Measurements from ENCODE around the gene NPTN.

NPTN gene

DNA sequence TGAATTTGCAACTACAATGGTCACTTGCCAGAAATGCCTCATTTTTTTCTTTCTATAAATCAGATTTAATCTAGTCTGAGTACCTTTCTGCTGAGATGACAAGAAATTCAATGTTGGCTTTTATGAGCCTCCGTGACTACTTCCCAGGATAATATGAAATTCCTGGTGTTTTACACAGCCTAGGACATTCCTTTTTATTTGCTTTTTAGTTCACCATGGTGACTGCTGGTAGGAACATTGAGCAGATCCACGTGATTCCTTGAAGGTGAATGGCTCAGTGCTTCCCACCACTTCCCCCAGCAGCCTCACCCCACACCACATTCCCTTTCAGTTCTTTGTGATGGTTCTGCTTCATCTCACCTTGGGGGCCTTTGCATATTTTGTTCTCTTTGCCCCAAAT is 4.3 kb upstream of the NPTN start:
- no peak overlapping the region for H3K4me3 ChIP-seq (ENCODE audit: low read length)
- DNase-seq (ENCODE audit: low read depth, low spot score) = no peak

DNA sequence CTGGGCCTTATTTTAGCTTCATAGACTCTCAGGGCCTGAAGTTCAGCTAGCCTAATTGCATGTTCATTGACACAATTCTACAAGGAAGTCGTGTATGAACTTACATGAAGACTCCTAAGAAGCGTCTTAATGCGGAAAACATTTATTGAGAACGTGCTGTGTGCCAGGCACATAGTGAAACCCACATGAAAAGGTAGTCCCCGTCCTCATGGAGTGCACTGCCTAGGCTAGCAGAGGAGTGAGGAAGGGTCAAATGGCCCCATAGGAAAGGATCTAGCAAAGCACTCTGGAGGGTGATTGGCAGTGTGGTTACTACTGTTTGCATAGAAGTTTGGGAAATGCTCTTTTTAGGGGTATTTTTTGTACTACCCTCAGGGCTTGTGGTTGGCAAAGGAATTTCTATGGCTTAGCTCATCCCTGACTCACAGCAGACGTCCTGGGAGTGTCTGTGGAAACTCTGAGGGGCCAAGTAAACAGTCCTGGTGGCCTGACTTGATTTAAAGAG is 854 bp upstream of the NPTN start:
- H3K4me3 ChIP-seq (ENCODE audit: low read length) = peak overlapping the region; percentile 66
- DNase-seq (ENCODE audit: low read depth, low spot score) = no peak

DNA sequence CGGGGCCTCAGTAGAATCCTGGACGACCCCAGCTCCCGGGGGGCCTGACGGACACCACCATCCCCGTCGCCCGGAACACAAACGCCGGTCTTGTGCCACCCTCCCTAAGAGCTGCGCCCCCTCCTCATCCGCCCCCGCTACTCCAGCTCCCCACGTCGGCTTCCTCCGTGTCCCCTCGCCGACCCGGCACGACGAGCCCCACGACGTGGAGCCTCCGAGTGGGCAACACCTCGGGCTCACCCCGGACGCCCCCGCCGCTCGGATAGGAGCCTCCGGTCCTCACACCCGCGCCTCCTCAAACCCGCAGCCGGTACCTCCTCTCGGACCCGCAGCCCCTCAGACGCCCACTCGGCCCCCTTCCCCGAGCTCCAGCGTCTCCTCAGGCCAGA is 525 bp downstream of the NPTN start:
- H3K4me3 ChIP-seq (ENCODE audit: low read length) = peak overlapping the region; percentile 66
- no peak for DNase-seq (ENCODE audit: low read depth, low spot score)

DNA sequence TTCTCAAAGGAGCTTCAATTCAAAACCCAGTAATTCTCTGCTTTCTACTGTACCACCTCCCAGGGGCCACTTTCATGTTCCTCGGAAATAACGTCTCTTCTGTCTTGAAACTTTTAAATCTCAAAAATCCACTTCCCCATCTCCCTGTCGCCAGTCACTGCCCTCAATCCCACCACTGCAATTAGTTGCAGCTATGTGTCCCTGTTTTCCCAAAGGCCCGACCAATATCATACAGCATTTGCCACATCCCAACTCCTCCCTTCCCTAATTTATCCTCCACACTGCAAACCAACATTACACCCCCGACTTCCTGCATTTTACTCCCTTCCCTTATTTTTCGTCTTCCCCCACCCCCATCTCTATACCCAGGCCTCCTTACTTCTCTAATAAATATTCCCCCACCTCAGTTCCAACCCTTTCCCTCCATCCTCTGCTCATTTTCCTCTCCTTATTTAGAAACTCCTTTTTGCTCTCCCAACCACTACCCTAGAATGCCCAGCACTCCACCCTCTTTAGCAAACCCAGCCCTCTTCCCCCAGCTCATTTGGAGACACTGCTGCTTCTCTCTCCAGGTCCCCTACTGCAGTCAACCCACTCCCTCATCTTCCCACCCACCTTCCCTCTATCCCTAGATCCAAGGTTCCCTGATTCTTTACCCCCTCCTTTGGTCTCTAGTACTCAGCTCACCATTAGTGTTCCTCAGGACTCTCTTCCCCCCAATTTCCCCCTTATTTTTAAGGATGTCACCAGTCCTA is 1.1 kb downstream of the NPTN start:
- peak overlapping the region; percentile 66 for H3K4me3 ChIP-seq (ENCODE audit: low read length)
- DNase-seq (ENCODE audit: low read depth, low spot score) = no peak

DNA sequence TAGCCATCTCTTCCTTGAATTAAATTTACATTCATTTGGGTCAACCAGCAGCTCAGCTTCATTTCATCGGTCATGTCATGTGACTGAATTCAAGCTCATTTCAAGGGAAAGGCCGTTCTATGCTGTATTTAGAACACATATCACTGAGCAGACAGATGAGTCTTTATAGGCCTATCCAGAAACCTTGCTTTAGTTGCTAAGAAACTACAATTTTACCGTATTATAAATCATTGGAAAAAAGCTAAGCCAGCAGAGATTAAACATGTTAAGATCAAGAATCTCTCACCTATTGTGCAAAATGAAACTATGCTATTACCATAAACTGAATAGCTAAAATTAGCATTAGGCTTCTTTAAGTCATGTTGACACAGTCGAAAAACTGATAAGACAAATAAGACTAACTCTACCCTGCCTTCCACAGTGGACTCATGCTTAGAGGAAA is 2.2 kb downstream of the NPTN start:
- H3K4me3 ChIP-seq (ENCODE audit: low read length) = no peak overlapping the region
- no peak for DNase-seq (ENCODE audit: low read depth, low spot score)

DNA sequence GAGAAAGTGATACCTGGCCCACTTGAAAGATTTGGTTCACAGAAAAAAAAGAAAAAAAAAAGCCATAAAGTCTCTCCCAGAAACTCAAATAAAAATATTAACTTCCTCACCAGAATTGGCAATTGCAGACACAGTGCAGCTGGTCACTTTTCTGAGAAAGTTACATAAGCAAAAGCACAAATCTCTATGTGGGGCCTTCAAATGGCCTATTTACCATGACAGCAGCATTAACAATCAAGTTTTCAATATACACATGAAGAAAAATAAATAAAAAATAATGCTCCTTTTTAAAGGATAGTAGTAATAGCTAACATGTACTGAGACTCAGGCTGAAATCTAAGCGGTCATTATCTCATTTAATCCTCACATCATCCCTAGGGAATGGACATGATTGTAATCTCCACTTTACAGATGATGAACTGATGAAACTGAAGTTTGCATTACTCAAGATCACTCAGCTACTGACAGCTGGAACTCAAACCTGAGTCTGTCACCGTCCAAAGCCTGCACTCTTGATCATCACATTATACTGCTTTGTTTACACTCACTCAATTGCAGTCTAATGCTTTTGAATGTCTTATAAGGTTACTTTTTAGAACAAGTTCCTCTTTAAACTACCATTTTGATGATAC is 3.3 kb downstream of the NPTN start:
- no peak for DNase-seq (ENCODE audit: low read depth, low spot score)
- no peak overlapping the region for H3K4me3 ChIP-seq (ENCODE audit: low read length)

DNA sequence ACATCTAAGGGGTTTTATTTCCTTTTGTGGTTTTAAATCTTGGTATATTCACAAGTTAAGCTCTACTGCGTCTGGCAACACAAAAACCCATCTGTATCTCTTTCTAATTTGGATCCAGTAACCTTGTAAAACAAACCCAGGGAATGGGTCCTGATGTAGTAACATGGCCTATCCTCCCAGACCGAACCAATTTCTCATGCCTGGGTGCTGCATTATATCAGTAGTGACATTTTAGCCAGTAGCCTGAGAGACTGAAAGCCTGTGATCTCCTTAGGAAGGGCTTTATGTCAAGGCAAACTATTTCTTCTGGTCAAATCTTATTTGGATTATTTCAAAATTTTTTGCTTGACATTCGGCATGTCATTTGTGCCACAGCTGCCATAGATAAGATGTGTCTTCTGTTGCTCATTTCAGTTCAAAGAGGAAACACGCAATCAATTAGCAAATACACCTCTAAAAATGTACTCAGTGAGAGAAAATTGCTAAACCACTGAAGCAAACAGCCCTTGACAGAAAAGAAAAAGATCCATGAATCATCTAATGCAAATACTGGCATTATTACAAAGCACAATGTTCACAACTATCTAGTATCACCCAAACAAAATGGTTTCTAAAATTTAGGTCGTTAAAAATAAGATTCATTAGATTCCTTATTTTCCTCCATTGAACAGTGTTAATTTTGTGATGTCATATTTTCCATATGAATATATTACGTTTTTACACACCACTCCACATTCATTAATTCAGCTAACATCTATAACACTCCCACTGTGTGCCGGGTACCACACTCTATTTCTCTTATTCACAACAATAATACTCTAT is 4.0 kb downstream of the NPTN start:
- H3K4me3 ChIP-seq (ENCODE audit: low read length) = no peak overlapping the region

DNA sequence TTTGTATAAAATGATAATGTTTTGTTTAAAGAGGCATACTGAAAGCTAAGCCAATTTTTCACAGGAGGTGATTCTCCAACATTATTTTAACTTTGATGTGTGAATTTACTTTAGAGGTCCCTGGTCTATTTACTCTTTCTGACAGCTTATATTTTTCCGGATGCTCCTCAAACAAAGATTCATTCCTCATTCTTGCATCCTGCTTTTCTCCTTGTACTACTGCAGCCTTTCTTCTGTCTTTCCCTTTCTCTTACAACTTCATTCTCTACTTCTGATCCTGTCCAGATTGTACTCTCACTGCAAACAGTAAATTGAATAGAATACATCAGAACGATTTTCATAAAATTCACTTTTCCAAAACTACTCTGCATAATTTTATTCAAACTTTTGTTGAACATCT is 5.1 kb downstream of the NPTN start:
- no peak overlapping the region for H3K4me3 ChIP-seq (ENCODE audit: low read length)
- DNase-seq (ENCODE audit: low read depth, low spot score) = no peak

More for the DNA sequence above, 4.0 kb downstream of the NPTN start:
- no peak for DNase-seq (ENCODE audit: low read depth, low spot score)

DNA sequence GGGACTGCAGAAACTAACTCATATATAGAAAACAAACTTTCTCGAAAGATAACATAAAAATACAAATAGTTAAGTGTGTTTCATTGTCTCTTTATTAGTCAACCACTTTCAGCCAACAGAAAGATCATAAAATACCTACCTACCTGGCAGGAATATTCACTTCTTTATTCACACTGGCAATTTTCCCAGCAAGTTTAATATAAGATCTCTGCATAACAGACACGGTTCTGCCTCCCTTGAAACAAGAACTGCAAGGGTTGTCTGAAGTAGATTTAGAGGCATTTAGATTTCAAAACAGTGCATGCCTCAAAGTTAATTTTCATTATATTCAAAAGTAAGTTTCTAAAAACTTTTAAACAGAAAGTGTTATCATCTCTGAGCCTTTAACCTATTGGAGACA is 7.1 kb downstream of the NPTN start:
- DNase-seq (ENCODE audit: low read depth, low spot score) = no peak
- no peak overlapping the region for H3K4me3 ChIP-seq (ENCODE audit: low read length)

DNA sequence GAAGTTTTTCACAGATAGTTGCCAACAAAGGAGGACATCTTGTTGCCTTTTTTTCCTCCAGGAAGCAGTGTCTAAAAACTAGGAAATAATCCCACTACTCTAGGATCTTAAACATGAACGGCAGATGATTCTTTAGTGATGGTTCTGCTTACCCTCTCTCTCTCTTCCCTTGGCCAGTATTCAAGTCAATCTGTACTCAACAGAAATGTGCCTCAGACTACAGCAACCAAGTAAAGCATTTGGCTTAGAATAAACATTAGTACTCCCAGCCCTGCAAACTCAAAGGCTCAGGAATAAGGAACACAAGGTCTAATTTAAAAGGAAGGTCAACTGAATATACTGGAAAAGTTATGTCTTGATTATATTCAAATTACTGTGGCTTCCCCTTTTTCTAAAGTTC is 8.7 kb downstream of the NPTN start:
- DNase-seq (ENCODE audit: low read depth, low spot score) = no peak
- no peak overlapping the region for H3K4me3 ChIP-seq (ENCODE audit: low read length)

DNA sequence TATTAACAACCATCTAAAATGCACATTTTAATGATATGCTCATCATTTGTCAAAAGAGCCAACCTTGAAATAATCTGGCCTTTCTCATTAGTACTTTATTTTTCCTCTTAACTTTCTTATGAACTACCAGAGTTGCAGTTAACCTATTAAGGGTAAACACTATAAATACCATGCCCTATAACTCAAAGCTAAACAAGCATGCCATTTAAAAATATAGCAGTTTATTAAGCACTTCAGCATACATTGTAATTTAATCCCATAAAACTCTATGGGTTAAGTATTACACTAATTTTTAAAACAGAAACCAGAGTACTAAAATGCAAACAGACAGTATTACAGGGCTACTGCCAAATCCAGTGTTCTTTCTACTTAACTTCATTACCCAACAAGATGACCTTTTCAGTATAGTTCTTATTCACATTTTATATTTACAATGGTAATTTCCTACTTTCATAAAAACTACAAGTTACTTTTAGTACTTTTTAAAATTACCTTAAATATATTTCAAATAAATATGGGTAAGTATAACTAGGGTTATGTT is 11.8 kb downstream of the NPTN start:
- H3K4me3 ChIP-seq (ENCODE audit: low read length) = no peak overlapping the region
- no peak for DNase-seq (ENCODE audit: low read depth, low spot score)

DNA sequence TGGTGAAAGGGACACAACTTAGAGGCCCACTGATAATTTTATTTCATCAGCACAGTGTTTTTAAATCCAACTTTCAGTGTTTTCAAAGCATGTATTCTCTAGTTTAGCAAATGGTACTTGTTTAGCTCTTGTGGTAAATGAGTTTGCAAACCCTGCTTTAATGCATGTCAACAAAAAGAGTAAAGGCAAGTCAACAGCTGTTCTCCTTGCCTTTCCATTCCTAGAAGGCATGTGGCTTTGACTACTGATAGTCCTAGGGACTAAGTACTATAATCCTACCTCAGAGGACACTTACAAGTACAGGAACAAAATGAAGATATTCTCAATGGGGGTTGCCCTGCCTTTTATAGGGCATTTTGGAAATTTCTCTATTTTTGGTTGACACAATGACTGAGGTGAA is 13.1 kb downstream of the NPTN start:
- H3K4me3 ChIP-seq (ENCODE audit: low read length) = no peak overlapping the region
- DNase-seq (ENCODE audit: low read depth, low spot score) = no peak

DNA sequence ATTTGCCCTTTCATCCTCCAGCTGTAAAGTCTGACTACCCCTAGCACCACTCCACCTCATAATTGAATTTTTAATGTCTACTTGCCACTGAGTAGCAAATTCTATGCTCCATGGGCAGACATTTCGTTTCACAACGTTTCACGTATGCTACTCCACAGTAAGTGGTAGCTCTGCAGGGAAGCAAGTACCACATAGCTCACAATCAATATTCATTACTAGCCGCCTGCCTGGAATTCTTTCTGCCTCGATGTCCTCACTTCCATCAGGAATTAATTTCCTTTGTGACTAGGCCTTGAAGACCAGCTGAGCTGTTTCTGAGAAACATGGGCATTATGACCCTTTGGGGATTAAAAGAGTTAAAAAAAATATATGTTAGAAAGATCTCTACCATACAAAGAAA is 15.3 kb downstream of the NPTN start:
- DNase-seq (ENCODE audit: low read depth, low spot score) = no peak
- no peak overlapping the region for H3K4me3 ChIP-seq (ENCODE audit: low read length)

DNA sequence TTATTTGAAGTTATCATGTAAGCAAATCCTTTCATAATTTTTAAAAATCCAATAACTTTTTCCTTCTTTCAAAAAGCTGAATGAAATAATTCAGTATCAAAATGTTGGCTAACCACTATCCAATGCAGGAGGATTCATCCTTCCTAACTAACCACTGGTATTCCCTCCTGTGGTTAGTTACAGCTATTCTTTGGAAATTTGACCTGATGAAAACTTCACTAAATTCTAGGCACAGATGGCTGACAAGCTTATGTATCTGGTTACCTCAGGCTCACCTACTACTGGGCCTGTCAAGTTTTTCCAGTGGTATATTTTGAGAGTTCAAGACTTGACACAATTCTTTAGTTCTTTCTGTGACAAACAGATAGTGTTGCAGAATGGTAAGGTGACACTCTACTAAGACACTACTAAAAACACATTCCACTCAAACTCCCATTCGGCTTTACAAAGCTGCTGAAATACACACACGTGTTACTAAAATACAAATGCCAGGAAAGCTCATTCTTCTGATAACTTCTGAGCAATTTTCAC is 15.8 kb downstream of the NPTN start:
- no peak overlapping the region for H3K4me3 ChIP-seq (ENCODE audit: low read length)
- DNase-seq (ENCODE audit: low read depth, low spot score) = no peak

DNA sequence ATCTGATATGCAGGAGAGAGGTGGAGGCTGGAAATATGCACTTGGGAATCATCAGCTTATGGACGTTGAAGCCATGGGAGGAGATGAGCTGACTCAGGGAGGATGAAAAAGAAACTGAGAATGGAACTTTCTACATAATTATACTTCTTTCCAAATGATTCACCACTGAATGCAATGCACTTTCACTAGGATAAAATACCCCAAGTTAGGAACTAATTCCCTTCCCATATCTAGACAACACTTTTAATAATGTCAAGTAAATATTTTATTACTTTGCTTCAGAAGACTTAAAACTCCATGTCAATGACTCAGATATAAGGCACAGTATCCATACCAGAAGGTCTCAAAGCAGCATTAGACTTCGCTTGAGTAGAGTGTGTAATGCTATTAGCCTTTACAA is 24.2 kb downstream of the NPTN start:
- DNase-seq (ENCODE audit: low read depth, low spot score) = no peak
- no peak overlapping the region for H3K4me3 ChIP-seq (ENCODE audit: low read length)

DNA sequence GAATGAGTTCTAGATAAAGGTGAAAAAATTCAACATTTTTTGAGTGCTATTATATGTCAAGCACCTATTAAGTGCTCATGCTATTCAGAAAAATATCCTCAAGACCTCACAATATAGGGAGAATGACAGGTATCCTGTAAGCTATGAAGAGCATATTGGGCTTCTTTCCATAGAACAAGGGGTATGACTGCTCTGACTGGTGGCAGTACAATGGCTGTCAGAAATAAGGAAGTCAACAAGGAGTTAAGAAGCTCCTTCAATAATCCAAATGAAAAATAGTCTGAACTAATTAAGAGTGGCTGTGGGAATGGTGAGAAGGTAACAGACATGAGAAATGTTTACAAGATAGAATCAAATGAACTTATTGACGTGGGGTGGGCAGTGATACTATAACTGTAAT is 24.7 kb downstream of the NPTN start:
- no peak for DNase-seq (ENCODE audit: low read depth, low spot score)

DNA sequence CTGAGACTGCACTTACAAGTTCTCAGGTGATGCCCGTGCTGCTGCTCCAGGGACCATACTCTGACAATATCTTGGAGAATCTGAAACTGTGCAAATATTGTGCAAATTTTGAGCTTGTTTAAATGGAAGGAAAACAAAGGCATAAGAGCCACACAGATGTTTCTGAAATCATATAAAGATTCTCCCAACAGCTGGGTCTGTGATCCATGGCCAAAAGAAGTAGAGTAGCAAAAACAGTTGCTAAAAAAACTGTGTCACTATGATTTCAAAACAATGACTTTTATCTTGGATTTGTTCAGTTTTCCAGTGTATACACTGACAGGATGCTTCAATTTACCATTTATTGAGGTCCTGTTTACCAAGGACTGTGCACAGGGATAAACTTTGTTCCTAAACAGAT is 25.3 kb downstream of the NPTN start:
- H3K4me3 ChIP-seq (ENCODE audit: low read length) = no peak overlapping the region
- no peak for DNase-seq (ENCODE audit: low read depth, low spot score)

More for the DNA sequence above, 24.7 kb downstream of the NPTN start:
- no peak overlapping the region for H3K4me3 ChIP-seq (ENCODE audit: low read length)

DNA sequence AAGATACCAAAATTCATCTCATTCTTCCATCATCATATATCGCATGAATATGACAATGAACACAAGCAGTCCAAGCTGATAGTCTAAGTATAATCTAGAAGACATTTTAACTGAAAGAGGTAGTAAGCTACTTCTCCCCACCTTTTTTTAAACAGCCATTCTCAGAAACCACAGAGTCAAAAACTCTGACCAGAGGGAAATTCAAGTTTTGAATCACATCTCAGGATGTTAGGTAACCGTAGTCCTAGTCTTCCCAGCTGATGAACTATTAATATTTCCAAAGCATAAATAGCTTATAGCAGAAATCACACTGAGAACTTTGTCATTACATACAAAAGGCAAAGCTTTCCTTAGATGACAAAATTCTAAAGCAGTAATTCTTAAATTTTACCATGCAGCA is 25.8 kb downstream of the NPTN start:
- no peak for DNase-seq (ENCODE audit: low read depth, low spot score)
- H3K4me3 ChIP-seq (ENCODE audit: low read length) = no peak overlapping the region

DNA sequence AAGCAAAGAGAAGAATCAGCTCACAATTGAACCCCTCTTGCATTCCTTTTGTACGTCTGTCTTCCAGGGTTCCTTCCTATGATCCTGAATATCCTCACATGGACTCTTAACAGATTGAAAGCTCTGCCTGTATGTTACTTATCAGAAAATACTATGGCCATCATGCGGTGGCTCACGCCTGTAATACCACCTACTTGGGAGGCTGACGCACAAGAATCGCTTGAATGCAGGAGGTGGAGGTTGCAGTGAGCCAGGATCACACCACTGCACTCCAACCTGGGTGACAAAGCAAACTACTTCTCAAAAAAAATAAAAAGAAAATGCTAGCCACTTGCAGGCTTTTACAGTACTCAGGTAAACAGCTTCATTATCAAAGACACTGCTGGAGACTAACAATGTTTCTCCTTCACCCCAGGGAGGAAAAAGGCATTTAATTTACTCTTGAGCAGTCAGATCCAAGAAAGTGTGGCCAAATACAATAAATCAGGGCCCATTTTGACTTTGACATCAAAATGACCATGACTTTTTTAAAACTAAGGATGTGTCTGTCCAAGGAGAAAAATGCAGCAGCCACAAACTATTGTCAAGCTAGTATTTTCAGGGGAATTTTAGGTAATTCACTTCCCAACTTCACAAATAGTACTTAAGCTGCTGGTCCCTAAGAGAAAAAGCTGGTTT is 27.3 kb downstream of the NPTN start:
- no peak overlapping the region for H3K4me3 ChIP-seq (ENCODE audit: low read length)
- no peak for DNase-seq (ENCODE audit: low read depth, low spot score)
